ENCODE data around the gene TCF7L2.

TCF7L2 gene

GRCh38 chr10:113001599-113002448 lies 51.8 kb downstream of the TCF7L2 start:
- DNase-seq, result no peak

GRCh38 chr10:113002449-113002777 lies 52.4 kb downstream of the TCF7L2 start:
- DNase-seq, result no peak

GRCh38 chr10:113003052-113003451 lies 53.0 kb downstream of the TCF7L2 start:
- no peak for DNase-seq

GRCh38 chr10:113004069-113004618 lies 54.1 kb downstream of the TCF7L2 start:
- DNase-seq, result no peak

DNA sequence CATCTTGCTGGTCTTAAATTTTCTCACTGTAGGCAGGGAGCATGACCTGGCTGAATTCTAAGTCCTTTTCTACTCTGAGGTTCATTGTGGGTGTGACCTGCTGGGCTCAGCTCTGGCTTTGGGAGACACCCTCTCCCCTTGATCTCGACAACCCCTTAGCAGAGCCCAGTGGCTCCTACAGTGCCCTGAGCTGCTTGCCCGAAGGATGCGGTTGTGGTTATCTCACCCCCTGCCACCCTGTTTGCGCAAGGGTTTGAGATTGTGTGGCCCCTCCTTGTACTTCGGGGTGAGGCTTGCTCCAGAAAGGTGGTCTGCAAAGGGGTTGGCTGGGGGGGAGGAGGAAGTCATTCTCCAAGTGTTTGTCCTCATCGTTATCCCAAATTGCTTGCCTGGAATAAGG lies 55.3 kb downstream of the TCF7L2 start:
- DNase-seq, result no peak

GRCh38 chr10:113006656-113007342 lies 56.8 kb downstream of the TCF7L2 start:
- no peak for DNase-seq

DNA sequence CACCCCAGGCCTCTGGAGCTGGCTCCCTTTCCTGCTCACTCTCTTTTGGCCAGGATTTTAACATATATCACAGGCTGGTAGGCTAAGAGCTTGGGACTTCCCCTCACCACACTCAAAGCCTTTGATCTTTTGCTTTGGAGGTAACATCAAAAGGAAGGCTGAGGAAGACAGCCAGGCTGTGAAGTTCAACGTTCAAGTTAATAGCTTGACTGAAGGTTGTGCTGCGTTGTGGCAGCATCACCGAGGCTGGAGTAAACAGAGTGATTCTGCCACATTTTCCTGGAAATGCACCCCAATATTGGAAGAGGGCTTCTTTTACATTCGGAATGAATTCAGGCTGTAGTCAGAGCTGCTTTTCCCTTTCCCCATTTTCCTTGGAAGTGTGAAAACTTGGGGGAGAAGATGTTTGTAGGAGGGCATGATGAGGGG lies 57.3 kb downstream of the TCF7L2 start:
- no peak for DNase-seq

GRCh38 chr10:113007821-113008220 lies 57.8 kb downstream of the TCF7L2 start:
- no peak for DNase-seq

- DNase-seq, result no peak
Measured at GRCh38 chr10:113011592-113012374, 61.7 kb downstream of the TCF7L2 start.

GRCh38 chr10:113015201-113015600 lies 65.2 kb downstream of the TCF7L2 start:
- DNase-seq, result peak; percentile 4

- DNase-seq, result no peak
Measured at GRCh38 chr10:113017376-113017775, 67.3 kb downstream of the TCF7L2 start.

DNA sequence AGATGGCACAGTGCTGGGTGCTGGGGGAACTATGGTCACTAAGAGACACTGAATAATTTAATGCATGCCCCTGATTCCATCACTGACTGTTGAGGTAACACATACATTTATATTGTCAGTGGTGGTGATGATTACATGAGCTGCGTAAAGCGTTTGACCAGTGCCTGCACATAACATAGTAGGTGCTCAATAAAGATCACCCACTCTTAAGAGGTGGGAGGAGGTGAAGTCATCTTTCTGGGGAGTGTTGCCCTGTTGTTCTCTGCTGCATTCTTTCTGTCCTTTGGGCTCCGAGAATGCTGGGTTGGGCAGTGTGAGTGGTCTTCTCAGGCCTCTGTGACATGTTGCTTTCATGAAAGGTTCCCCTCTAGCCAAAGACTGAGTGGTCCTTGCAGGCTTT lies 68.0 kb downstream of the TCF7L2 start:
- no peak for DNase-seq

GRCh38 chr10:113019096-113019495 lies 69.0 kb downstream of the TCF7L2 start:
- DNase-seq, result no peak

DNA sequence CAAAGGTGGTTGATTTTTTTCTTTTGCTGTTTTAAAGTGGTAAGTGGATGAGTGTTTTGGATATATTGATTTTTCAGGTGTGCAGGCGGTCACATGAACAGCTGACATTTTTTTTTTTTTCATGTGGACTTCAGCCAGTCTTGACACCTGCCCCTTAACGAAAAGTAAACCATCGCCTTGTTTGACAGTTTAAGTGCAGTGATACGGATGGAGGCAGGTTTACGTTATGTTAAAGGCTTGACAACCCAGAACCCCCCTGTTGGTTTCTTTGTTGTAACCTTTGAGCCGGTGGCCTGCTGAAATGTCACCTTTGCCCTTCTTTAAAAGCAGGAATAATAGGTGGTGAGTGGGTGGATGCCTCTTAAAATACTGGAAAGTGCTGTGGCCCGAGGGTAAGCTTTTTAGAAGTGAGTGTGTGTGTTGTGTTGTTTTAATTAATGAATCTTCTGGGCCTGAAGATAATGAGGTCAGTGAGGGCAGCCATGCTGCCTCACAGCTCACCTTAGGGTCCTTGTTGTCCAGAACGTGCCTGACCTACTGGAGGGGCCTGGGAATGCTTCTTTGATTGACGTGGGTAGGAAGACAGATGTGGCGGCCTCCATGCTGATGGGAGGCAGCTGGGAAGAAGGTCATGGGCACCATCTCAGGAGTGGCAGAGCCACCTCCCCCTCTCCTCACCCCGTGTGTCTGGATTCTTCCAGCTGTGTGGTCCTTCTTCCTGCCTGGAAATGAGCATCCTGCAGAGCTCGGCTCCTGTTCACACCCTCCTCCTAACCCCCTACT lies 69.8 kb downstream of the TCF7L2 start:
- DNase-seq, result peak; percentile 5

DNA sequence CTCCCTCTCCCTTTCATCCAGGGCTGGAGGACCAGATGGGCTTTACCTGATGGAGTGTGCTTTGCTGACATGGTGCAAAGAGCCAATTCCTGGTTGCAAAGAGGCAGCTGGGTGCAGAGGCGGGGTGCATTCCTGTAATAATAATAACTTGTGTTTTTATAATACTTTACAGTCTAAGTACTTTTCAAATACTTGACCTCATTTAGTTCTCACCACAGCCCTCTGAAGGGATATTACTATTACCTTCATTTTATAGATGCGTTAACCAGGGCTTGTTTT lies 70.4 kb downstream of the TCF7L2 start:
- DNase-seq, result peak; percentile 2

GRCh38 chr10:113020838-113021237 lies 70.8 kb downstream of the TCF7L2 start:
- DNase-seq, result peak; percentile 39

DNA sequence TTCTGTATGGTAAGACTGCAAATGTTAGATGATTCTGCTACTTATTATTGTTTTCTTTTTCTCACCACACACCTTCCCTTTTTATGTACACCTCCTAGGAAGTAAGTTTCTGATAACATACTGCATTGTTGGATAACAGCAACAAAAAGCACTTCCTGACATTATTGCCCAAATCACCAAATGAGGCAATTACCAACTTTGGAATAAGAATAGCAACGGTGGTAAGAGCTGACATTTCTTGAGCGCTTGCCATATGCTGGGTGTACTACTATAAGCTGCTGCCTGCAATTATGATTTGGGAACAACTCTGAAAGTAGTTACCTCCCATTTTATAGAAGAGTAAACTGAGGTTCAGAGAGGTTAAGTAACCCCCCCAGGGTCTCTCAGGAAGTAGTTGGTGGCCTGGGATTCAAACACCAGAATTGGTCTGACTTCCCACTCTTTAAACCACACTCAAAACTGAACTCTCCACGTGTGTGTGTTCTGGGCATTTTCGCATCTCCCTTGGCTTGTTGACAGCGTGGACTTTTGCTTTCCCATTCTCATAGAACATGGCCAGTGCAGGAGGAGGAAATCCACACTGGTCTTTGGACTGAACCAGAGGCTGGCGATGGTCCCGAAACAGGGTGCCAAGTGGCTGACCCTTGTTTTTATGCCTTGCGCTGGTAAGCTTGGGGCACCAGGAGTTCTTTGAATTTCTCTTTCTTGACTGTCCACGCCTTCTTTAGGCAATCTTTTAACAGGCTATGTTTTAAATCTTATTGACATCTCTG lies 71.4 kb downstream of the TCF7L2 start:
- no peak for DNase-seq

DNA sequence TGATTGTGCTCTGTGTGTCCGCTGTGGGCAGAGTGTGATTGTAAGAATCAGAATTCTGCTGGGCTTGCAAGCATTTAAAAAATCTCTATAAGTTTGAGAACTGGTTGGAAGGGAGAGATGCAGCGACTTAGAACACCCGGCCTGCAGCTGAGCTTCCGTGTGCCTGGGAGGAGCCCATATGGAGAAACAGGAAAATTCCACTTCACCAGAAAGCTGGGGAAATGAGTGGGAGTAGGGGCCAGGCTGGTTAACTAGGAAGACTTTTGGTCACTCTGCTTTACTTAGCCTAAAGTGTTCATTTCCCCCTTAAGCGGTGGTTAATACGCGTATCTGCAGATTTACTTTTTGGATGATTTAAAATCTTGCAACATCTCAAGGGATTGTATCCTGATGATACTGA lies 72.2 kb downstream of the TCF7L2 start:
- no peak for DNase-seq

GRCh38 chr10:113023017-113023416 lies 73.0 kb downstream of the TCF7L2 start:
- peak; percentile 66 for DNase-seq

DNA sequence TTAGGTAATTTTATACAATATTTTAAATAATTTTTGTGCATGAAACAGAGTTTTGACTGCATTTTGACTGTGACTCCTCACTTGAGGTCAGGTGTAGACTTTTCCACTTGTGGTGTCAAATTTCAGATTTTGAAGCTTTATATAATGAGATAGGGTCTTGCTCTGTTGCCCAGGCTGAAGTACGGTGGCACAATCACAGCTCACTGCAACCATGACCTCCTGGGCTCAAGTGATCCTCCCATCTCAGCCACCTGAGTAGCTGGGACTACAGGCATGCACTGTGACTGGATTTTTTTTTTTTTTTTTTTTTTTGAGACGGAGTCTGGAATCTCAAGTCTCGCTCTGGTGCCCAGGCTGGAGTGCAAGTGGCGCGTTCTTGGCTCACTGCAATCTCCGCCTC lies 74.9 kb downstream of the TCF7L2 start:
- no peak for DNase-seq

GRCh38 chr10:113025487-113025886 lies 75.4 kb downstream of the TCF7L2 start:
- no peak for DNase-seq

GRCh38 chr10:113026679-113027078 lies 76.6 kb downstream of the TCF7L2 start:
- no peak for DNase-seq

Measured in DMS79 treated with DMSO at 0.1 percent for 48 hours (cell line).